DMS153 (cell line): ENCODE measurements around the gene AP3S2.

Experiments used
- DNase-seq: peaks from one replicate; lab custom pipeline; 2025; lab: John Stamatoyannopoulos, UW

AP3S2 gene

DNA sequence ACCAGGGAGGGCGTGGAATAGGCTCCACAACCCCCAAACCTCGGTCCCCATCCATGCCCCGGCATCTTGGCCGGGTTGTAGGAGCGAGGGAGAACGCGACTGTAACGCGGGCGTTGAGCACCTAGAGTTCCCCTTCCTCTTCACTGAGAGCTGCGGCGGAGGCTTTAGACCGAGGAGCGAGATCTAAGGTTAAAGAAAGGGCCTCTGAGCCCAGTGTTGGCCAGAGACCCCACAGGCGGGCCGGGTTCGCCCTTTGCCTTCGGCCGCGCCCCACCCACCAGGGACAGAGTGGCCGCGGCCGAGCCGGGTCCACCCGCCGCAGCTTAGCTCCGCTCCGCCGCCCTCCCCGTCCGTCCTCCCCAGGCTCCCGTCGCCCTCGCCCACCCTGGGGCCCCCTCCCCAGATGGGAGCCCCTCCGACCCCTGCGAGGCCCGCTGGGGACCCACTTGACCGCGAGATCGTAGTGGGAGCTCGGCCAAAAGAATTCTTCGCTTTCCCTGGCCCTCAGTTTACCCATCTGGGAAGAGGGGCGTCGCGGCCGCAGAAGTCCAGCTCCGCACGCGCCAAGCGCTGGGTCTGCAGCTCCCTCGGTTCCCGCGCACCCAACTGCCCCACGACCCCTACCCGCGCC, 79.6 kb downstream of the AP3S2 start:
- no peak for DNase-seq

GRCh38 chr15:89813381-89814111, 80.2 kb downstream of the AP3S2 start:
- DNase-seq, result no peak

GRCh38 chr15:89812847-89813320, 80.9 kb downstream of the AP3S2 start:
- DNase-seq, result no peak

- DNase-seq, result no peak
Measured at GRCh38 chr15:89812011-89812846, 81.6 kb downstream of the AP3S2 start.

DNA sequence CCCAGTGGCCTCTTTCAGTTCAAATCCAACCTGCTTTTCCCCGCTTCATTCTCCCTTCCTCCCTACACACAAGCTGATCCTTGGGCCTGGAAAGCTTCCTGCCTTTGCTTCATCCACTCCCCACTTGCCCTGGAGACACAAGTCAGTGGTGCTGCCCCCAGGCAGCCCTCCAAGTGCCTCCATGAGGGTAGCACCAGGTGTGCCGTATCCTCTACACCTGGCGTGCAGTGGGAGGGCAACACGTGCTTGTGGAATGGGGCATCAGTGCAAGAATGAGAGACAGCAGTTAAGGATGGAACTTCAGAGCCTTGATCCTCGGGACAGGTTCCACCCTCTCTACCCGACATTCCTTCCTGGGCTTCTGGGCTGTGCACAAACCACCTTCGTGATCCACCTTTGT, 83.0 kb downstream of the AP3S2 start:
- no peak for DNase-seq

GRCh38 chr15:89809787-89810148, 84.0 kb downstream of the AP3S2 start:
- DNase-seq, result no peak

DNA sequence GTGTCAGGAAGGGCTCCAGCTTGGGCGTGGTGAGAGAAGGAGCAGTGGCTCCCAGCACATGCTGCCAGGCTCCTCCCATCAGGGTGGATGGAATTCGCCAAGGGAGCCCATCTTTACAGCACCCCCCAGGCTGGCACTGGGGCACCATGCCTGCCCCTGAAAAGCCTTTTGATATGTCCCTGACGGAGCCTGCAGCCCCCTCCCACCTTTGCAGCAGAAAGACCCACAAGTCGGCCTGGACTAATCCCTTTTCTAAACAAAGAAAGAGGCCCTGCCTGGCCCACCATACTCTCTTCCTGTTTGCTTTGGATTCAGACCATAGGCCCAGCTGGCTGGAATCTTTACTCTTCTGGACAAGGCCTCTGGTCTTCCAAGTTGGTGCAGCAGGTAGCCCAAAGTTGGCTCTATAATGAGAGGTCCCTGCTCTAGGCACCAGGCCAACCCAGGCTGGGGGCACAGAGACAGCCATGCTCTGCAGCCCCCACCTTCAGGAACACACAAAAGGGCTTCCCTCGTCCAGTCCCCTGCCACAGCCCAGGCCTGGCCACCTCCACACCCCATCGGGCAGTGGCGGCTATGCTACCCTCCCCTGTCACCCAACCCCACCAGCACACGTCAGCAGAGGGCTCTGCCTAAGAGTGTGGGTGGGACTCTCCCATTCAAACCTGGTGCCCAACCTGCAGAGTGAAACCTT, 84.6 kb downstream of the AP3S2 start:
- DNase-seq, result no peak

- no peak for DNase-seq
Measured at GRCh38 chr15:89808160-89808870, 85.5 kb downstream of the AP3S2 start.

GRCh38 chr15:89807689-89808088, 86.1 kb downstream of the AP3S2 start:
- no peak for DNase-seq

GRCh38 chr15:89806559-89807550, 86.9 kb downstream of the AP3S2 start:
- DNase-seq, result no peak

- DNase-seq, result no peak
Measured at GRCh38 chr15:89806210-89806558, 87.6 kb downstream of the AP3S2 start.

GRCh38 chr15:89805241-89806209, 88.3 kb downstream of the AP3S2 start:
- no peak for DNase-seq

GRCh38 chr15:89803941-89804800, 89.6 kb downstream of the AP3S2 start:
- no peak for DNase-seq

GRCh38 chr15:89802986-89803824, 90.6 kb downstream of the AP3S2 start:
- DNase-seq, result no peak

DNA sequence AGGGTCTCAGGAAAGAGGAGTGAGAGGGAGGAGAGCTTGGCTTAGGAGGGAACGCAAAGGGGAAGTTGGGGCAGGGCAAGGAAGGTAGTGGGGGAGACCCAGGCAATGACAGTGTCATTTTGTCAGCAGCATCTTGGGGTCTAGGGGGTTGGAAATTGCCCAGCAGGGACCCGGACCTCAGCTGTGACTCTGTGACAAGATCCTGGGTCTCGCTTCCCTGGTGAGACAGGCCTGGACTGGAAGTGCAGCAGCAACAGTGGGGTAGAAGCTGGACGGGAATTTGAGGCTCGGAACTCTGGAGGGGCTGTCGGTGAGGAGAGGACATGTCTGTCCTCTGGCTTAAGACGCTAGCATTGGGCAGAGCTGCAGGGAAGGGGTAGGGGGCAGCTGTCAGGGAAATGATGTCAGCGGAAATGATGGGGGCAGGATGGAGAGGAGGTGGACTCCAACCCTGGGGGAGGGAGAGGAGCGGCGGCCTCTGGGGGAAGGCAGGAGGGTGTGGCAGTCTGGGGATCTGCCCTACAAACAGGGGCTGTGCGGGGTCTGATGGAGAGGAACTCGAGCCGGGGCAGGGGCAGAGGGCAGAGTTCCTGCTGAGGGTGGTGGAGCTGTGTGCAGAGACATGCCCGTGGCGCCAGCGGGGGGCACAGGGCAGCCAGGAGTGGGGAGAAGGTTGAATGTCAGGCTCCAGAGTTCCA, 91.4 kb downstream of the AP3S2 start:
- DNase-seq, result no peak

DNA sequence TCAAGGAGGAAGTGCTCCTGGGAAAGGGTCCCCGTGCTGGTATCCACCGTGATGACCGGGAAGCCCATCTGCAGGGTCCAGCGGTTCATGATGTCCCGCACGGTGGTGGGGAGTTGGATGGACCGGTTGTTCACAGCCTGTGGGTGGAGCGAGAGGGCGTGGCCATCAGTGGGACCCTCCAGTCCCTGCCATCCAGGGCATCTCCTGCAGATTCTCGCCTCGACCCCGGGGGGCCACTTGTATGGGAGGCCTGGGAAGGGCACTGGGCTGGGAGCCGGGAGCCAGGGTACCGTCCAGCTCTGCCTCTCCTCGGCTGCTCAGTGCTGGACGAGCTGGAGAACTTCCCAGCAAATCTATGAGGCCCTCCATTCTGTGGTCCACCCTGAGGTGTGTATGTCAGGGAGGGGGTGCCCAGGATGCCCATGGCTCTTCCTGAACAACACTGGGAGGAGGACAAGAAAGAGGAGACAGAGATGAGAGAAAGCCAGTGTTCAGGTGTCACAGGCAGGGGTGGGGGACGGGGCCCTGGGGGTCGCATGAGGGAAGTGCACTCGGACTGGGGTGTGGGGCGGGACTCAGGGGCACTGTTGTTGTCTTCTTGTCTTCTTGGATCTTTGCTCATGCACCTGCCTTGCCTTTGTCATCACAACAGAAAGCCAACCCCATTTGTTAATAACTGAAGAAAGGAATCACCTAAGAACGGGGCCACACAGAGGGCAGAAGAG, 92.2 kb downstream of the AP3S2 start:
- DNase-seq, result no peak
